Calu3 (cell line): Measurements from ENCODE around the gene GGTA1. TPM values are rescaled to one million over a fixed set of nuclear protein-coding genes. Genes with fewer than 3 reads are reported as not detected.

Experiments
- BruUV-seq: library from RNA; stranded (reverse); fragments of 400-500 nt; replicated peaks from 2 replicates; lab custom pipeline; 2021; lab: Mats Ljungman, UMichigan
- CTCF ChIA-PET: fragments of 300-600 bp; sonication (Branson Sonifier 250); formaldehyde crosslinking; loops from one replicate; lab custom pipeline; 2022; ENCODE audit warnings: antibody characterized with exemption; lab: Charles Lee
- DNase-seq: peaks from one replicate; pipeline ENCODE4 v3.0.0; 2022
- H3K27ac Mint-ChIP-seq: one replicate; pipeline ENCODE4 v1.8.0; 2022; ENCODE audit warnings: mixed read lengths; ENCODE audit not compliant: unreplicated experiment
- H3K27me3 Mint-ChIP-seq: one replicate; pipeline ENCODE4 v1.8.0; 2022; ENCODE audit warnings: mixed read lengths; ENCODE audit not compliant: unreplicated experiment
- H3K36me3 Mint-ChIP-seq: one replicate; pipeline ENCODE4 v1.8.0; 2022; ENCODE audit warnings: mild to moderate bottlenecking, moderate library complexity, mixed read lengths; ENCODE audit not compliant: insufficient read depth, unreplicated experiment
- H3K4me1 Mint-ChIP-seq: one replicate; pipeline ENCODE4 v1.8.0; 2022; ENCODE audit warnings: mild to moderate bottlenecking, low read depth, mixed read lengths; ENCODE audit not compliant: unreplicated experiment
- H3K4me3 Mint-ChIP-seq: one replicate; pipeline ENCODE4 v1.8.0; 2022; ENCODE audit warnings: mild to moderate bottlenecking, low read depth, moderate library complexity, mixed read lengths; ENCODE audit not compliant: unreplicated experiment
- H3K9me3 Mint-ChIP-seq: one replicate; pipeline ENCODE4 v1.8.0; 2022; ENCODE audit warnings: low read depth, mixed read lengths; ENCODE audit not compliant: unreplicated experiment
- intact Hi-C: fragments of 100-400 bp; cut with micrococcal nuclease; formaldehyde crosslinking; loops from one replicate; pipeline ENCODE4 v1.10.0; 2022; ENCODE audit not compliant: unreplicated experiment
- total RNA-seq: library from RNA; stranded (reverse); gene quantifications from 2 replicates; pipeline ENCODE4 v1.2.3, GENCODE V29; 2022
- TF ChIP-seq, protein P1 (sequence below): fragments of 200-600 bp; IDR thresholded peaks from one replicate; pipeline ENCODE4 v1.8.0; 2022; ENCODE audit warnings: antibody characterized with exemption; ENCODE audit not compliant: unreplicated experiment

GGTA1 gene
- total RNA-seq, 1 experiment from 2014 or later: not detected

DNA sequence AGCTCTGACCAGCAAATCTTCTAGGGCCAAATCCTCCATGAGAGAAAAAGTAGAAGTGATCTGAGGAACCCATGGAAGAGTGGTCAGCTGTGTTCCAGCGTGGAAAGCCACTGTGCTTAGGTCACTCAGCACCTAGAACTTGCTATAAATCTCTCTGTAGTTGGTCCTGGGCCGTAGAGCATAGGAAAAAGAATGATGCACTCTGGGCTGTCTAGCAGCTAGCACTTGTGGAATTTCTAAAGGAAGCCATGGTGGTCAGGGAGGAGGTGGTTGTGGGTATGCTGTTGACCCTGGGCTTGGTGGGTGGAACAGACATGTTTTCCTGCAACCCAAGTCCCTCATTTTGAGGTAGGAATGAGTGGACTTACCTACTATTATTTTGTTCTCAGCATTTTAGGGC, 48.1 kb downstream of the GGTA1 start:
- CTCF ChIA-PET: interaction anchor here (0.6 kb wide), 1 partner anchor 72 kb away, joined by 3 read pairs; no protein-coding TSS in a partner anchor
- H3K27me3 Mint-ChIP-seq: peaks cover 57% of the 10 kb centered on the region
- H3K27ac Mint-ChIP-seq: no peak overlapping the region
- H3K36me3 Mint-ChIP-seq: no peaks in the 10 kb centered on the region
- TF ChIP-seq, protein P1, sequence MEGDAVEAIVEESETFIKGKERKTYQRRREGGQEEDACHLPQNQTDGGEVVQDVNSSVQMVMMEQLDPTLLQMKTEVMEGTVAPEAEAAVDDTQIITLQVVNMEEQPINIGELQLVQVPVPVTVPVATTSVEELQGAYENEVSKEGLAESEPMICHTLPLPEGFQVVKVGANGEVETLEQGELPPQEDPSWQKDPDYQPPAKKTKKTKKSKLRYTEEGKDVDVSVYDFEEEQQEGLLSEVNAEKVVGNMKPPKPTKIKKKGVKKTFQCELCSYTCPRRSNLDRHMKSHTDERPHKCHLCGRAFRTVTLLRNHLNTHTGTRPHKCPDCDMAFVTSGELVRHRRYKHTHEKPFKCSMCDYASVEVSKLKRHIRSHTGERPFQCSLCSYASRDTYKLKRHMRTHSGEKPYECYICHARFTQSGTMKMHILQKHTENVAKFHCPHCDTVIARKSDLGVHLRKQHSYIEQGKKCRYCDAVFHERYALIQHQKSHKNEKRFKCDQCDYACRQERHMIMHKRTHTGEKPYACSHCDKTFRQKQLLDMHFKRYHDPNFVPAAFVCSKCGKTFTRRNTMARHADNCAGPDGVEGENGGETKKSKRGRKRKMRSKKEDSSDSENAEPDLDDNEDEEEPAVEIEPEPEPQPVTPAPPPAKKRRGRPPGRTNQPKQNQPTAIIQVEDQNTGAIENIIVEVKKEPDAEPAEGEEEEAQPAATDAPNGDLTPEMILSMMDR: no peak
- intact Hi-C loops: no loop called here
- H3K9me3 Mint-ChIP-seq: no peaks in the 10 kb centered on the region
- H3K4me1 Mint-ChIP-seq: no peaks in the 10 kb centered on the region
- H3K4me3 Mint-ChIP-seq: no peak overlapping the region
- DNase-seq: no peak
- BruUV-seq: no TSS peak

DNA sequence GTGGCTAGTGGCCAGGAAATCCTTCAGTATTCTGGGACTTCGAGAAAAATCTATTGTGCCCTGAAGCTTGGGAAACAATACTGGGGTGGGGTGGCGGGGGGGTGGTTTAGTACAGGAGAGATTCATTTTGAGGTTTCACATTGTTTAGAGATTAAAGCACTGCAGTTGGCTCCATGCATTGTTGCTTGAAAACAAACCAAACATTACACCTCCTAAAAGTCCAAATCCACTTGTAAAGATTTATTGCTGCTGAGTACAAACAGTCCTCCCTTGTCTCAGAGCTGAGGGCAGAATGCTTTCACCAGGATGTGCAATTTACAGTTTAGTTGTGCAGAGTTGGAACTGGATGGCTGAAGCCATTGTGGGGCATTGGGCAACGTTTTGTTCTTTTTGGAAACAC, 49.4 kb downstream of the GGTA1 start:
- TF ChIP-seq, protein P1: no peak
- no peaks in the 10 kb centered on the region for H3K9me3 Mint-ChIP-seq
- H3K27me3 Mint-ChIP-seq: peaks cover 65% of the 10 kb centered on the region
- BruUV-seq: no TSS peak
- H3K4me1 Mint-ChIP-seq: no peaks in the 10 kb centered on the region
- no peak overlapping the region for H3K27ac Mint-ChIP-seq
- CTCF ChIA-PET: interaction anchor here (0.7 kb wide), 1 partner anchor 164 kb away, joined by 3 read pairs; no protein-coding TSS in a partner anchor
- H3K4me3 Mint-ChIP-seq: no peak overlapping the region
- intact Hi-C loops: no loop called here
- no peak for DNase-seq
- H3K36me3 Mint-ChIP-seq: no peaks in the 10 kb centered on the region

DNA sequence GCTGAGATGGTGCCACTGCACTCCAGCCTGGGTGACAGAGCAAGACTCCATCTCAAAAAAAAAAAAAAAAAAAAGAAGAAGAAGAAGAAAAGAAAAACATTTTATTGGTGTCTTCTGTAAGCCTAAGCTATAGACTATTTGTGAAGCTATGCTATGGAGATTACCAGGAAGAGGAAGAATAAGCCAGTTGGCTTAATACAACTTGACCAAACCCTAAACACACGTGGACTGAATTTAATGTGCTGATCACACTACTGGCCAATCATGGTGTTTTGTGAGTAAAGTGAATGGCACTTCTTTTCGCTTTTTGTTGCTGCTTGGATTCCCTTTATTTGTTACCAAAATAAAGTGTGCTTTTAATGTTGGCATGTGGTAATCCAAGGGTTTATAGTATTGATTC, 49.9 kb downstream of the GGTA1 start:
- no peak overlapping the region for H3K27ac Mint-ChIP-seq
- H3K4me1 Mint-ChIP-seq: no peaks in the 10 kb centered on the region
- peaks cover 66% of the 10 kb centered on the region for H3K27me3 Mint-ChIP-seq
- H3K36me3 Mint-ChIP-seq: no peaks in the 10 kb centered on the region
- DNase-seq: no peak
- intact Hi-C loops: no loop called here
- TF ChIP-seq, protein P1: no peak
- H3K4me3 Mint-ChIP-seq: no peak overlapping the region
- H3K9me3 Mint-ChIP-seq: no peaks in the 10 kb centered on the region
- no TSS peak for BruUV-seq
- CTCF ChIA-PET: interaction anchor here (0.7 kb wide), 1 partner anchor 163 kb away, joined by 3 read pairs; no protein-coding TSS in a partner anchor

DNA sequence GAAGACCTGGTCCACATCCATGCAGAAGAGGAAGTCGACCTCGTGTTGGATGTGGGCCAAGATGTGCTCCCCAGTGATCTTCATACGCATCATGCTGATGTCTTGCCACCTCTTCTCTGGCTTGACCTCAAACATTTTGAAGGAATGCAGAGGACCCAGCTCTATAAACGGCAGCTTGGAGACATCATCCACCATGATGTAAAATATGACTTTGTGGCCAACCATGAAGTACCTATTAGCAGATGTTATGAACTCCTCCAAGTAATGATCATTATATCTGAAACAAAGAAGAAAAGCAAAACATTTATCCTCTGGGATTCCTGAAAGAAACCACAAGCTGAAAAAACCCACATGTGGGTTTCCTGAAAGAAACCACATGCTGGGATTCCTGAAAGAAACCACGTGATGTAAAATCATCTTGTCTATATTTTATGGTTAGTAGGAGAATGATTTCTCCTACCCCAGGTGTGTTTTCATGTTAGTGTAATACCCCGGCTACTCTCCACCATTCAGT, 52.3 kb downstream of the GGTA1 start:
- no peaks in the 10 kb centered on the region for H3K4me1 Mint-ChIP-seq
- H3K4me3 Mint-ChIP-seq: no peak overlapping the region
- intact Hi-C loops: no loop called here
- no peak for DNase-seq
- H3K9me3 Mint-ChIP-seq: no peaks in the 10 kb centered on the region
- no peak overlapping the region for H3K27ac Mint-ChIP-seq
- no TSS peak for BruUV-seq
- TF ChIP-seq, protein P1: no peak
- no peaks in the 10 kb centered on the region for H3K36me3 Mint-ChIP-seq
- CTCF ChIA-PET: no interaction called here
- peaks cover 67% of the 10 kb centered on the region for H3K27me3 Mint-ChIP-seq
